HepG2 (cell line): Measurements from ENCODE around the gene ITGA7. TPM values are rescaled to one million over a fixed set of nuclear protein-coding genes. Genes with fewer than 3 reads are reported as not detected.

Experiments
- ATF7-NPFF ChIP-seq: sonication (generic); formaldehyde crosslinking; IDR thresholded peaks from 2 replicates; pipeline ENCODE4 v1.8.1; 2023; ENCODE audit warnings: mild to moderate bottlenecking, low read depth, missing genetic modification reagents, moderate library complexity
- CBFB ChIP-seq: sonication (generic); formaldehyde crosslinking; IDR thresholded peaks from 2 replicates; pipeline ENCODE4 v1.4.0; 2020; ENCODE audit warnings: missing genetic modification reagents
- CEBPG ChIP-seq: IDR thresholded peaks from 2 replicates; pipeline ENCODE4 v1.6.1; 2016
- FOXA1 ChIP-seq, 2 experiments: fragments of 450-650 bp in 1 of 2; sonication (generic) in 1 of 2; formaldehyde crosslinking in 1 of 2; IDR thresholded peaks; 2 replicates each; pipeline versions ENCODE4 v1.4.0 to v1.6.1; 2016 to 2020; ENCODE audit warnings: missing genetic modification reagents in 1 of 2
- FOXM1 ChIP-seq: sonication (generic); formaldehyde crosslinking; IDR thresholded peaks from 2 replicates; pipeline ENCODE4 v1.5.0; 2020; ENCODE audit warnings: missing genetic modification reagents
- KDM5A ChIP-seq: fragments of 200-600 bp; sonication (generic); IDR thresholded peaks from 2 replicates; pipeline ENCODE4 v1.7.0; 2018; ENCODE audit warnings: antibody characterized with exemption, mild to moderate bottlenecking, low read length, borderline replicate concordance
- MED1 ChIP-seq: sonication (generic); formaldehyde crosslinking; IDR thresholded peaks from 2 replicates; pipeline ENCODE4 v1.4.0; 2020; ENCODE audit warnings: missing genetic modification reagents
- MLLT10 ChIP-seq: sonication (generic); formaldehyde crosslinking; IDR thresholded peaks from 2 replicates; pipeline ENCODE4 v1.4.0; 2020; ENCODE audit warnings: missing genetic modification reagents
- PHF5A ChIP-seq: IDR thresholded peaks from one replicate; pipeline ENCODE4 v1.6.1; 2018; ENCODE audit warnings: low read depth, missing genetic modification reagents; ENCODE audit not compliant: unreplicated experiment
- RAD21 ChIP-seq: fragments of 450-650 bp; formaldehyde crosslinking; IDR thresholded peaks from 2 replicates; pipeline ENCODE4 v1.5.0; 2020; ENCODE audit warnings: mild to moderate bottlenecking
- RARA ChIP-seq: IDR thresholded peaks from 2 replicates; pipeline ENCODE4 v1.6.1; 2016; ENCODE audit warnings: missing genetic modification reagents, missing compliant biosample characterization
- RARG ChIP-seq: sonication (generic); formaldehyde crosslinking; IDR thresholded peaks from 2 replicates; pipeline ENCODE4 v1.4.0; 2020; ENCODE audit warnings: low read depth, mild to moderate bottlenecking, missing genetic modification reagents
- RFX3 ChIP-seq: IDR thresholded peaks from 2 replicates; pipeline ENCODE4 v1.6.1; 2016; ENCODE audit warnings: missing biosample characterization, missing genetic modification reagents
- XRCC5 ChIP-seq: fragments of 200-400 bp; formaldehyde crosslinking; optimal IDR thresholded peaks from 2 replicates; pipeline ENCODE3; 2017; ENCODE audit warnings: mild to moderate bottlenecking, low read length
- YY1 ChIP-seq: IDR thresholded peaks from 2 replicates; pipeline ENCODE4 v1.6.1; 2011; ENCODE audit warnings: low read length, low read depth, moderate library complexity, mild to moderate bottlenecking; ENCODE audit not compliant: insufficient read depth, insufficient replicate concordance
- ZMYM3 ChIP-seq: sonication (generic); formaldehyde crosslinking; IDR thresholded peaks from 2 replicates; pipeline ENCODE4 v1.5.1; 2020; ENCODE audit warnings: mild to moderate bottlenecking, missing genetic modification reagents
- ZNF17 ChIP-seq: sonication (generic); formaldehyde crosslinking; IDR thresholded peaks from 2 replicates; pipeline ENCODE4 v1.5.0; 2020; ENCODE audit warnings: mild to moderate bottlenecking, missing genetic modification reagents
- ZNF205 ChIP-seq: IDR thresholded peaks from 2 replicates; pipeline ENCODE4 v1.6.1; 2018; ENCODE audit warnings: missing biosample characterization, missing genetic modification reagents
- ZNF230 ChIP-seq: sonication (generic); formaldehyde crosslinking; IDR thresholded peaks from 2 replicates; pipeline ENCODE4 v1.4.0; 2020; ENCODE audit warnings: mild to moderate bottlenecking, missing genetic modification reagents
- ZNF430 ChIP-seq: sonication (generic); formaldehyde crosslinking; IDR thresholded peaks from 2 replicates; pipeline ENCODE4 v1.9.0; 2021; ENCODE audit warnings: mild to moderate bottlenecking, missing genetic modification reagents
- ZNF441 ChIP-seq: sonication (generic); formaldehyde crosslinking; IDR thresholded peaks from 2 replicates; pipeline ENCODE4 v1.7.0; 2021; ENCODE audit warnings: missing genetic modification reagents, borderline replicate concordance
- polyA plus RNA-seq, 8 experiments: library from polyadenylated mRNA; depleted of rRNA in 3 of 8; stranded (reverse) in 7 of 8; unstranded in 1 of 8; fragments of >200 nt; fragmentation: Illumina TruSeq in 4 of 8; extraction: Trizol in 4 of 8; gene quantifications; 2 replicates each; pipeline versions ENCODE4 v1.2.1 to v1.2.3, GENCODE V29; 2011 to 2016; ENCODE audit warnings: low read depth in 4 of 8, missing spikeins in 1 of 8, mixed read lengths in 1 of 8; ENCODE audit not compliant: insufficient read depth in 1 of 8
- total RNA-seq, 5 experiments: library from RNA; depleted of rRNA; stranded (reverse); fragments of >200 nt; fragmentation: Illumina TruSeq; extraction: Trizol; gene quantifications; 2 replicates each; pipeline ENCODE4 v1.2.3, GENCODE V29; 2016; ENCODE audit warnings: low read depth in 1 of 5
- TF ChIP-seq, protein P1 (sequence below): sonication (generic); formaldehyde crosslinking; IDR thresholded peaks from 2 replicates; pipeline ENCODE4 v1.5.1; 2020; ENCODE audit warnings: mild to moderate bottlenecking, missing genetic modification reagents, borderline replicate concordance
- TF ChIP-seq, protein P2 (sequence below): IDR thresholded peaks from 2 replicates; pipeline ENCODE4 v1.6.1; 2016; ENCODE audit warnings: missing compliant biosample characterization, missing genetic modification reagents, borderline replicate concordance
- TF ChIP-seq, protein P3 (sequence below): sonication (generic); formaldehyde crosslinking; IDR thresholded peaks from 2 replicates; pipeline ENCODE4 v1.5.0; 2020; ENCODE audit warnings: missing genetic modification reagents, mild to moderate bottlenecking, borderline replicate concordance

ITGA7 gene
- total and polyA plus RNA-seq, 2 of the 13 experiments (the other 11 are each of a cell fraction or from before 2014, with no cell fraction given): 0.65 to 0.75 TPM

DNA sequence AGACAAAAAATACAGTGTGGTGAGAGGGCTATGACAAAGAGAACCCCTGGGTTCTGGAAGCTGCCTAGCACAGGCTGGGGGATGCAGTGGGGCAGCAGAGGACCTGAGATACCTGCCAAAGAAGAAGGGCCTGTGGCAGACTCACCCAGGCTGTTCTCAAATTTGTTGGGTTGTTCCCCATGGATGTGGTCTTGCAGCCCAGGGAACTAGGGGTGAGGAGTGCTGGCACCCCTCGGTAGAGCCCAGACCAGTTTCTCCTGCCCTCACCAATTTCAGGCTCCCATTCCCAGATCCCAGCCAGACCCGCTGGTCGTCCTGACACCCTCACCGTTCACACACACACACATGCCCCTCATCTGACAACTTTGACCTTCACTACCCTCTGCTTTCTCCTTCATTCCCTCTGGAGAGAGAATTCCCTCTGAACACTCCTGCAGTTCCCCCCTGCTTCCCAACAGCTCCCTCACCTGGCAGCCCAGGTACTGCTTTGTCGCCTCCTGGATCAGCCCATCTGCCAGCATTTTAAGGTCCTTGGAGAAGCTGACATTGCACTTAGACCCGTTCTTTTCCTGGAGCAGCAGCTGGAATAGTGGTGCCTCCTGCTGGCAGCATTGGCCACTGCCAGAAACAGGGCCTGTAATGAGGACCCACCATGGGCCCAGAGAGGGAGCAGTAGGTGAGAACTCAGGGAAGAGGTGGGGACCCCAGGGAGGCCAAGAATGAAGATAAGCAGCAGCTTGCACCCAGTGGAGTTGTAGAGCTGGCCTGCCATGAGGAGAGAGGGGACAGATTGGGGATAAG is 29.3 kb upstream of the ITGA7 start (continued):
- TF ChIP-seq, protein P1, sequence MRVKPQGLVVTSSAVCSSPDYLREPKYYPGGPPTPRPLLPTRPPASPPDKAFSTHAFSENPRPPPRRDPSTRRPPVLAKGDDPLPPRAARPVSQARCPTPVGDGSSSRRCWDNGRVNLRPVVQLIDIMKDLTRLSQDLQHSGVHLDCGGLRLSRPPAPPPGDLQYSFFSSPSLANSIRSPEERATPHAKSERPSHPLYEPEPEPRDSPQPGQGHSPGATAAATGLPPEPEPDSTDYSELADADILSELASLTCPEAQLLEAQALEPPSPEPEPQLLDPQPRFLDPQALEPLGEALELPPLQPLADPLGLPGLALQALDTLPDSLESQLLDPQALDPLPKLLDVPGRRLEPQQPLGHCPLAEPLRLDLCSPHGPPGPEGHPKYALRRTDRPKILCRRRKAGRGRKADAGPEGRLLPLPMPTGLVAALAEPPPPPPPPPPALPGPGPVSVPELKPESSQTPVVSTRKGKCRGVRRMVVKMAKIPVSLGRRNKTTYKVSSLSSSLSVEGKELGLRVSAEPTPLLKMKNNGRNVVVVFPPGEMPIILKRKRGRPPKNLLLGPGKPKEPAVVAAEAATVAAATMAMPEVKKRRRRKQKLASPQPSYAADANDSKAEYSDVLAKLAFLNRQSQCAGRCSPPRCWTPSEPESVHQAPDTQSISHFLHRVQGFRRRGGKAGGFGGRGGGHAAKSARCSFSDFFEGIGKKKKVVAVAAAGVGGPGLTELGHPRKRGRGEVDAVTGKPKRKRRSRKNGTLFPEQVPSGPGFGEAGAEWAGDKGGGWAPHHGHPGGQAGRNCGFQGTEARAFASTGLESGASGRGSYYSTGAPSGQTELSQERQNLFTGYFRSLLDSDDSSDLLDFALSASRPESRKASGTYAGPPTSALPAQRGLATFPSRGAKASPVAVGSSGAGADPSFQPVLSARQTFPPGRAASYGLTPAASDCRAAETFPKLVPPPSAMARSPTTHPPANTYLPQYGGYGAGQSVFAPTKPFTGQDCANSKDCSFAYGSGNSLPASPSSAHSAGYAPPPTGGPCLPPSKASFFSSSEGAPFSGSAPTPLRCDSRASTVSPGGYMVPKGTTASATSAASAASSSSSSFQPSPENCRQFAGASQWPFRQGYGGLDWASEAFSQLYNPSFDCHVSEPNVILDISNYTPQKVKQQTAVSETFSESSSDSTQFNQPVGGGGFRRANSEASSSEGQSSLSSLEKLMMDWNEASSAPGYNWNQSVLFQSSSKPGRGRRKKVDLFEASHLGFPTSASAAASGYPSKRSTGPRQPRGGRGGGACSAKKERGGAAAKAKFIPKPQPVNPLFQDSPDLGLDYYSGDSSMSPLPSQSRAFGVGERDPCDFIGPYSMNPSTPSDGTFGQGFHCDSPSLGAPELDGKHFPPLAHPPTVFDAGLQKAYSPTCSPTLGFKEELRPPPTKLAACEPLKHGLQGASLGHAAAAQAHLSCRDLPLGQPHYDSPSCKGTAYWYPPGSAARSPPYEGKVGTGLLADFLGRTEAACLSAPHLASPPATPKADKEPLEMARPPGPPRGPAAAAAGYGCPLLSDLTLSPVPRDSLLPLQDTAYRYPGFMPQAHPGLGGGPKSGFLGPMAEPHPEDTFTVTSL (CRISPR knock-in tag): no peak
- TF ChIP-seq PHF5A (CRISPR knock-in tag) (no peak), ZNF205 (CRISPR knock-in tag) (no peak), RARG (CRISPR knock-in tag) (no peak), RARA (CRISPR knock-in tag) (no peak), ZNF441 (CRISPR knock-in tag) (no peak), YY1 (no peak), ATF7-NPFF (CRISPR knock-in tag) (no peak), FOXM1 (CRISPR knock-in tag) (no peak), CEBPG (CRISPR knock-in tag) (0 out of 2 replicates have a peak, but pooled peaks have one; percentile 6), ZNF17 (no peak), ZNF230 (CRISPR knock-in tag) (peak; percentile 70; the same call in 1 of the 2 replicates), RAD21 (CRISPR knock-in tag) (peak; percentile 80), ZMYM3 (no peak), XRCC5 (peak; percentile 96), MED1 (CRISPR knock-in tag) (peak; percentile 40; the same call in 1 of the 2 replicates), FOXA1 (IDR thresholded peaks at IDR 0.05) (no peak), FOXA1 (CRISPR knock-in tag; IDR thresholded peaks at IDR 0.05) (no peak), CBFB (no peak), ZNF430 (CRISPR knock-in tag) (no peak), MLLT10 (CRISPR knock-in tag) (no peak), RFX3 (no peak), KDM5A (no peak)
- TF ChIP-seq, protein P2, sequence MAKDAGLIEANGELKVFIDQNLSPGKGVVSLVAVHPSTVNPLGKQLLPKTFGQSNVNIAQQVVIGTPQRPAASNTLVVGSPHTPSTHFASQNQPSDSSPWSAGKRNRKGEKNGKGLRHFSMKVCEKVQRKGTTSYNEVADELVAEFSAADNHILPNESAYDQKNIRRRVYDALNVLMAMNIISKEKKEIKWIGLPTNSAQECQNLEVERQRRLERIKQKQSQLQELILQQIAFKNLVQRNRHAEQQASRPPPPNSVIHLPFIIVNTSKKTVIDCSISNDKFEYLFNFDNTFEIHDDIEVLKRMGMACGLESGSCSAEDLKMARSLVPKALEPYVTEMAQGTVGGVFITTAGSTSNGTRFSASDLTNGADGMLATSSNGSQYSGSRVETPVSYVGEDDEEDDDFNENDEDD (CRISPR knock-in tag): no peak
- TF ChIP-seq, protein P3, sequence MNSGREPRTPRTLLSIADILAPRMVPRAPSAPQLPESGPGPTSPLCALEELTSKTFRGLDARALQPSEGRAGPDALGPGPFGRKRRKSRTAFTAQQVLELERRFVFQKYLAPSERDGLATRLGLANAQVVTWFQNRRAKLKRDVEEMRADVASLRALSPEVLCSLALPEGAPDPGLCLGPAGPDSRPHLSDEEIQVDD (CRISPR knock-in tag): no peak
